IPS-18a (cell line): ENCODE results near the gene SIPA1L3.

Experiments used
- H3K27ac ChIP-seq: one replicate; pipeline ENCODE4 v1.5.1; 2013; ENCODE audit warnings: low read length
- H3K27me3 ChIP-seq: one replicate; pipeline ENCODE4 v1.6.1; 2013; ENCODE audit warnings: mild to moderate bottlenecking, low read length; ENCODE audit not compliant: control insufficient read depth, insufficient read depth
- H3K36me3 ChIP-seq: one replicate; pipeline ENCODE4 v1.6.1; 2013; ENCODE audit warnings: low read depth, low read length; ENCODE audit not compliant: control insufficient read depth
- H3K4me1 ChIP-seq: one replicate; pipeline ENCODE4 v1.6.1; 2013; ENCODE audit warnings: low read depth, low read length; ENCODE audit not compliant: control insufficient read depth
- H3K4me3 ChIP-seq: one replicate; pipeline ENCODE4 v1.5.1; 2013; ENCODE audit warnings: low read length
- H3K9ac ChIP-seq: one replicate; pipeline ENCODE4 v1.6.1; 2013; ENCODE audit warnings: mild to moderate bottlenecking, low read length, moderate library complexity
- H3K9me3 ChIP-seq: one replicate; pipeline ENCODE4 v1.6.1; 2013; ENCODE audit warnings: low read depth, low read length; ENCODE audit not compliant: control insufficient read depth

The SIPA1L3 gene

GRCh38 chr19:38251564-38252051, 344.6 kb downstream of the SIPA1L3 start:
- peak overlapping the region; percentile 17 for H3K9ac ChIP-seq
- no peaks in the 10 kb centered on the region for H3K36me3 ChIP-seq
- peaks cover 31% of the 10 kb centered on the region for H3K4me1 ChIP-seq
- H3K27ac ChIP-seq, result no peak overlapping the region
- H3K4me3 ChIP-seq, result peak overlapping the region; percentile 44
- H3K27me3 ChIP-seq, result peaks cover 13% of the 10 kb centered on the region
- no peaks in the 10 kb centered on the region for H3K9me3 ChIP-seq

GRCh38 chr19:38252385-38252784, 345.4 kb downstream of the SIPA1L3 start:
- Histone ChIP-seq H3K9ac (no peak overlapping the region), H3K4me1 (peaks cover 31% of the 10 kb centered on the region), H3K36me3 (no peaks in the 10 kb centered on the region), H3K4me3 (no peak overlapping the region), H3K27ac (no peak overlapping the region), H3K27me3 (peaks cover 20% of the 10 kb centered on the region), H3K9me3 (no peaks in the 10 kb centered on the region)

GRCh38 chr19:38252941-38253691, 346.1 kb downstream of the SIPA1L3 start:
- Histone ChIP-seq H3K9ac (no peak overlapping the region), H3K36me3 (no peaks in the 10 kb centered on the region), H3K4me1 (peaks cover 31% of the 10 kb centered on the region), H3K4me3 (no peak overlapping the region), H3K27me3 (peaks cover 20% of the 10 kb centered on the region), H3K27ac (no peak overlapping the region), H3K9me3 (no peaks in the 10 kb centered on the region)

GRCh38 chr19:38253788-38254187, 346.8 kb downstream of the SIPA1L3 start:
- Histone ChIP-seq H3K36me3 (no peaks in the 10 kb centered on the region), H3K9ac (no peak overlapping the region), H3K4me1 (peaks cover 31% of the 10 kb centered on the region)

GRCh38 chr19:38255383-38256014, 348.5 kb downstream of the SIPA1L3 start:
- Histone ChIP-seq H3K4me1 (peaks cover 28% of the 10 kb centered on the region), H3K36me3 (no peaks in the 10 kb centered on the region), H3K27me3 (peaks cover 20% of the 10 kb centered on the region), H3K27ac (no peak overlapping the region), H3K9me3 (no peaks in the 10 kb centered on the region), H3K4me3 (peak overlapping the region; percentile 51), H3K9ac (no peak overlapping the region)

More at GRCh38 chr19:38253788-38254187, 346.8 kb downstream of the SIPA1L3 start:
- no peak overlapping the region for H3K27ac ChIP-seq
- no peaks in the 10 kb centered on the region for H3K9me3 ChIP-seq
- H3K27me3 ChIP-seq, result peaks cover 20% of the 10 kb centered on the region
- no peak overlapping the region for H3K4me3 ChIP-seq
